HG03103 (cell line): ENCODE measurements around the gene ATP8A1.

Experiments used
- ATAC-seq: cut with Tn5 transposase; IDR thresholded peaks from one replicate; pipeline ENCODE4 v1.9.1; 2021; ENCODE audit warnings: low read depth; ENCODE audit not compliant: unreplicated experiment

ATP8A1 gene

GRCh38 chr4:42425146-42426065, 231.5 kb downstream of the ATP8A1 start:
- no peak for ATAC-seq

- no peak for ATAC-seq
These were observed 236.8 kb downstream of the ATP8A1 start for GRCh38 chr4:42420140-42420539.

- no peak for ATAC-seq
These were observed 239.4 kb downstream of the ATP8A1 start for GRCh38 chr4:42417550-42417949.

GRCh38 chr4:42416017-42416416, 240.9 kb downstream of the ATP8A1 start:
- ATAC-seq: no peak

- ATAC-seq: no peak
These were observed 241.6 kb downstream of the ATP8A1 start for GRCh38 chr4:42415281-42415680.

- no peak for ATAC-seq
These were observed 244.7 kb downstream of the ATP8A1 start for GRCh38 chr4:42412251-42412650.

GRCh38 chr4:42411803-42412202, 245.1 kb downstream of the ATP8A1 start:
- ATAC-seq: no peak

GRCh38 chr4:42410446-42410845, 246.5 kb downstream of the ATP8A1 start:
- no peak for ATAC-seq

- no peak for ATAC-seq
These were observed 252.9 kb downstream of the ATP8A1 start for GRCh38 chr4:42404001-42404400.

GRCh38 chr4:42401171-42401570, 255.7 kb downstream of the ATP8A1 start:
- ATAC-seq: no peak

- ATAC-seq: no peak
These were observed 257.5 kb downstream of the ATP8A1 start for GRCh38 chr4:42399393-42399792.

GRCh38 chr4:42398871-42399331, 258.0 kb downstream of the ATP8A1 start:
- no peak for ATAC-seq

- ATAC-seq: peak; percentile 39
These were observed 258.6 kb downstream of the ATP8A1 start for GRCh38 chr4:42398171-42398870.

- peak; percentile 28 for ATAC-seq
These were observed 259.2 kb downstream of the ATP8A1 start for GRCh38 chr4:42397635-42398170.

- ATAC-seq: peak; percentile 39
These were observed 259.9 kb downstream of the ATP8A1 start, which contains the start of gene SHISA3 for GRCh38 chr4:42396752-42397634. SHISA3 (plus strand) TSS chr4:42397488; CDS start chr4:42398057, 569 bp downstream.

- no peak for ATAC-seq
These were observed 260.5 kb downstream of the ATP8A1 start for GRCh38 chr4:42396361-42396751.

- ATAC-seq: no peak
These were observed 261.3 kb downstream of the ATP8A1 start for GRCh38 chr4:42395595-42395994.

- no peak for ATAC-seq
These were observed 264.5 kb downstream of the ATP8A1 start for GRCh38 chr4:42392436-42392835.

- ATAC-seq: no peak
These were observed 264.9 kb downstream of the ATP8A1 start for GRCh38 chr4:42391981-42392380.

- ATAC-seq: no peak
These were observed 265.6 kb downstream of the ATP8A1 start for GRCh38 chr4:42391355-42391664.
